ENCODE data around the gene SCAMP2.

SCAMP2 gene

DNA sequence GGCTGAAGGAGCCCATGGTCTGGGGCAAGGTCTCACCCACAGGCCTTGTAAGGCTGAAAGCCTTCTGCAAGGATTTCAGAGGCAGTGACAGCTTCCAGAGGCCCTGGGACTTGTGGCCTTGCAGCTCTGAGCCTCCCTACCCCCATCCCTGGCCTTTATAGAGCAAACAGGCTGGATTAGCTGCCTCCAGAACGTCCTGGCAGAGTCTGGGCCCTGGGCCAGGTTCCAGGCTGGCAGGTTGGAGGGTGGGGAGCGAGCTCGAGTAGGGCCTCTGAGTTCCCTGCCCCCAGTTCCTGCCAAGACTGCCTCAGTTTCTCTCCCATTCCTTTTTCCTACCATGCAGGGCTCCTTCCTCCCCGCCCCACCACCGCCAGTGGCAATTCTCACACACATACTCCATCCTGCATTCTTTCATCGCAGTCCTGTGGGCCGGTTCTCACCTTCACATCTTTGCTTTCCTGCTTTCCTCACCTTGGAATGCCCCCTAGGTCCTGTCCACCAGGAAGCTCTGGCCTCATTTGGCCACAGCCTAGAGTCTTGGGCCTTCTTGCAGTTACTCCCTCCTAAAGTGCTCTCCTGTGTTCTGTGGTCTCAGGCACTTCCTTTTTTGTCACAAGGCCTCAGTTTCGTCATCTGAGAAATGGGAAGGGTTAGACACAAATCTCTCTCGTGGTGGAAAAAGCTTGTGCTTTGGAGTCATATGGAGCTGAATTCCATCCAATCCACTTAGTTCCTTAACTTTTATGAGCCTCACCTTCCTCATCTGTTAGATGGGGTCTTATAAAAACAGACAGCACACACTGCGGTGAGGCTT is 57.8 kb downstream of the SCAMP2 start:
- FAIRE-seq, result no peak

DNA sequence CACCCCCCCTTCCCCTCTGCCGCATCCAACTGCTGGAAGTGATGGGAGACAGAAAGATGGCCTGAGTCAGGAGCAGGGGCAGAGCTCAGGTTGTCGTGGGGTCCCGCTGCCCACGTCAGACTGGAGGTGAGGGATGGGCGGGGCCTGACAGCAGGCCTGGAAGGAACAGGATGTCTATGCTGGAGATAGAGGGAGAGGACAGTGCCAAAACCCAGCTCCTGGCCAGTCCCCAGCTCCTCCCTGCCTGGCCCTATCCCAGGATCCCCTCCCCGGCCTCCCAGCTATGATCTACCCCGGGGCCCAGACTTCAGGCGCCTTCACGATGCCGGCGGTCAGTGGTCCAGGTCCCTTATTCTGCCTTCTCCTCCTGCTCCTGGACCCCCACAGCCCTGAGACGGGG is 60.6 kb downstream of the SCAMP2 start, which contains the start of gene LMAN1L:
Gene LMAN1L (plus strand): TSS at position 303 of the 400 bp plus-strand sequence. CDS start 20 bp downstream, at position 323.
- no peak for FAIRE-seq

DNA sequence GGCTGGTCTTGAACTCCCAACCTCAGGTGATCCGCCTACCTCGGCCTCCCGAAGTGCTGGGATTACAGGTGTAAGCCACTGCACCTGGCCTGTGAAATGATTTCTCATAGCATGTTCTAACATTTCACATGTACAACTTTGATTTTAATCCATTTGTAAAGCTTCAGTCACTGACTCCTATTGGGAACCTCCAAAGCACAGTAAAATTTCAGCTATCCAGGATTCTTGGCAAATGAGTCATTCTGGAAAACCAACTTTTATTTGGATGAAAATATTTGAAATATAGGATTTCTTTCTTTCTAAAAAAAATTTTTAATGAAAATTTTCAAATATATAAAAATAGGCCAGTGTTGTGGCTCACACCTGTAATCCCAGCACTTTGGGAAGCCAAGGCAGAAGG is 63.2 kb downstream of the SCAMP2 start:
- no peak for FAIRE-seq

DNA sequence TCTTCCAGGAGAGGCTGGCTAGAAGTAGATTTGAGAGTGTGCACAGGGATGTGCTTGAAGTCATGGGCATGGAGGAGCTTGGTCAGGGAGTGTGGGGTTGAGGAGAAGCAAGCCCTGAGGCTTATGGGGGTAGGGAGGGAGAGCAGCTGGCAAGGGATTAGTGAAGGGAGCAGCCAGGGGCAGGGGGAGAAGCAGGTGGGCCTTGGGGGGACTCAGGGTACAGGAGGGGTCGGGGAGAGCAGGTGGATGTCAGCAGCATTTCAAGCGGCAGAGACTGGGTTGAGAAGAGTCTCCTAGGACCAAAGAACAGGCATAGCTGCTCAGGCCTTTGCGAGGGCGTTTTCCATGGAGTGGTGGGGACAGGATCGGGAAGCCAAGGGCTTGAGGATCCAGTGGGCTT is 63.9 kb downstream of the SCAMP2 start:
- no peak for FAIRE-seq

DNA sequence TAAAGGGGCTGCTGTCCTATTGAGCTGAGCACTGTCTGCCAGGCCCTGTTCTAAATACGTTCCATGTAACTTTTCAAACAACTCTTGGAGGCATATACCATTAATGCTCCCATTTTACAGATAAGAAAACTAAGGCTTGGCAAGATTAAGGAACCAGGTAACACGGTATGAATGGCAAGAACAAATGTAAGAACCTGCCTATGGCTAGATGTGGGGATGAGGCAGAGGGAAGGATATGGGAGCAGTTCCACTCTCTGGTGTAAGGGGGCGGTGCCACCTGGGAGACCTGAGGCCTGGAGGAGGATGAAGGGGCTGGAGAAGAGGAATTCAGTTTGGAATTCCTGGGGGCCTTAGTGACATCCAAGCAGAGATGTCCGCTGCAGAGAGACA is 64.3 kb downstream of the SCAMP2 start:
- FAIRE-seq, result no peak

DNA sequence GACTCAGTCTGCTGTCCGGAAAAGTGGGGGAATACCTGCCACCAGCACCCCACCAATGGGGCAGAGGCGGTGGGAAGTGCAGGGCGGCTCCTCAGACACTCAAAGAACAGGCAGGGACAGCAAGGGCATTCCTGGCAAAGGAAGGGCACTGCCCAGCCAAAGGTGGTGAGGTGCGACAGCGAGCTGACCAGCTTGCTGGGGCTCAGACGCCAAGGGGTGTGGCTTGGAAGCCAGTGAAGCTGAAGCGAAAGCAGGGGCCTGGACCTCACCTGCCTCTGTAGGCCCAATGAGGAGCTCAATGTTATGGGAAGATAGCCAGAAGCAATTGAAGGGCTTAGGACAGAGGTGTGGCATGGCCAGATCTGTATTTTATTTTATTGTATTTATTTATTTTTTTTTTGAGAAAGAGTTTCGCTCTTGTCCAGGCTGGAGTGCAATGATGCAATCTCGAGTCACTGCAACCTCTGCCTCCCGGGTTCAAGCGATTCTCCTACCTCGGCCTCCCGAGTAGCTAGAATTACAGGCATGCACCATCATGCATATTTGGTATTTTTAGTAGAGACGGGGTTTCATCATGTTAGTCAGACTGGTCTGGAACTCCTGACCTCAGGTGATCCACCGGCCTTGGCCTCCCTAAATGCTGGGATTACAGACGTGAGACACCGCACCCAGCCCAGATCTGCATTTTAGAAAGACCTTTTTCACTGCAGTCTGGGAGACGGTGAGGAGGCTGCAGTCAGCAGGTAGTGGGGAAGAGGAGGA is 64.9 kb downstream of the SCAMP2 start:
- no peak for FAIRE-seq

DNA sequence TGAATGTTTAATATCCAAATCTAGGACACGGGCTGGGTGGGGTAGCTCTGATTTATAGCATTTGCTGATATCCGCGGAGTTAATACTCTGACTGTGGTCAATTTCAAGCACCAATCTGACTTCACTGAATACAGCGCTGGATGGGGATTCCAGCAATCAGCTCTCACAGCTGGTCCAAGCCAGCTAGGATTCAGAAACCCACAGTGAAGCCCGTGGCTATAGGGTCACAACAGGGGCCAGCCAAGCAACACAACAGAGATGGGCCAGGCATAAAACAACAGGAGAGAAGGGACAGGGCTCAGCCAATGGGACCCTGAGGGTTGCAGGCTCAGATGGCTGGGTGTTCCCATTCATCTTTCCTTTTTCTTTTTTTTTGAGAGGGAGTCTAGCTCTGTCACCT is 65.9 kb downstream of the SCAMP2 start:
- FAIRE-seq, result no peak

DNA sequence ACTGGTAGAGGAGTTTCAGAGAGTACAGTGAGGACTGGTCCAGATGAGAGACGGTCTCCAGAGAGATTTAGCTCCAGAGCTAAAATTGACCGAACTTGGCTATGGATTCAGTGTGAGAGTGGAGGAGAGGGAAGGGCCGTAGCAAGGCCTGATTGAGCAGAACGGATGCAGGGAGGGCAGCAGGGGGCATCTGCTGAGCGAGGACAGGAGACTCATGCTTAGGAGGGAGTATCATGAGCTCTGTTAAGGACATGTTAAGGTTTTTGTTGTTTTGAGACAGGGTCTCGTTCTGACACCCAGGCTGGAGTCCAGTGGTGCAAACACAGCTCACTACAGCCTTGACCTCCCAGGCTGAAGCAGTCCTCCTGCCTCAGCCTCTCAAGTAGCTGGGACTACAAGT is 68.2 kb downstream of the SCAMP2 start:
- FAIRE-seq, result no peak

DNA sequence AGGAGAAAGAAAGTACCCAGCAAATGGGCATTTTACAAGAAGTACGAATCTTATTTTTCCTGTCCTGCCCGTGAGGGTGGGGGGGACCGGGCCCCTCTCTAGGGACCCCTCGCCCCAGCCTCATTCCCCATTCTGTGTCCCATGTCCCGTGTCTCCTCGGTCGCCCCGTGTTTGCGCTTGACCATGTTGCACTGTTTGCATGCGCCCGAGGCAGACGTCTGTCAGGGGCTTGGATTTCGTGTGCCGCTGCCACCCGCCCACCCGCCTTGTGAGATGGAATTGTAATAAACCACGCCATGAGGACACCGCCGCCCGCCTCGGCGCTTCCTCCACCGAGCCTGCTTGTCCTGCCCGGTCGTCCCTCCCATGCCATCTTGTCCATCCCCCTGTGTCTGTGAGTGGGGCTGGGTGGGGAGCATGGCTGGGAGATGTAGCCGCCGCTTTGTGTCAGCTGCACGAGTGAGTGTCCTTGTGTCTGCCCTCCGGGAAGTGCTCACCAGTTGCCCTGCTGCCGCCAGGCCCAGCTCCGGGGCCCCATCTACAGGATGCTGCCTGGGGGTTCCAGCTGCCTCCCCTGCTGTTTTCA is 70.2 kb downstream of the SCAMP2 start:
- FAIRE-seq, result no peak

DNA sequence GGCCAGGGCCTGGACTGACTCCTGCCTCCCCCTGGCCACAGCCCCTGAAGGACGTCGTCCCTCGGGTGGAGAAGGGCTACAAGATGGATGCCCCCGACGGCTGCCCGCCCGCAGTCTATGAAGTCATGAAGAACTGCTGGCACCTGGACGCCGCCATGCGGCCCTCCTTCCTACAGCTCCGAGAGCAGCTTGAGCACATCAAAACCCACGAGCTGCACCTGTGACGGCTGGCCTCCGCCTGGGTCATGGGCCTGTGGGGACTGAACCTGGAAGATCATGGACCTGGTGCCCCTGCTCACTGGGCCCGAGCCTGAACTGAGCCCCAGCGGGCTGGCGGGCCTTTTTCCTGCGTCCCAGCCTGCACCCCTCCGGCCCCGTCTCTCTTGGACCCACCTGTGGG is 70.9 kb downstream of the SCAMP2 start:
- no peak for FAIRE-seq

DNA sequence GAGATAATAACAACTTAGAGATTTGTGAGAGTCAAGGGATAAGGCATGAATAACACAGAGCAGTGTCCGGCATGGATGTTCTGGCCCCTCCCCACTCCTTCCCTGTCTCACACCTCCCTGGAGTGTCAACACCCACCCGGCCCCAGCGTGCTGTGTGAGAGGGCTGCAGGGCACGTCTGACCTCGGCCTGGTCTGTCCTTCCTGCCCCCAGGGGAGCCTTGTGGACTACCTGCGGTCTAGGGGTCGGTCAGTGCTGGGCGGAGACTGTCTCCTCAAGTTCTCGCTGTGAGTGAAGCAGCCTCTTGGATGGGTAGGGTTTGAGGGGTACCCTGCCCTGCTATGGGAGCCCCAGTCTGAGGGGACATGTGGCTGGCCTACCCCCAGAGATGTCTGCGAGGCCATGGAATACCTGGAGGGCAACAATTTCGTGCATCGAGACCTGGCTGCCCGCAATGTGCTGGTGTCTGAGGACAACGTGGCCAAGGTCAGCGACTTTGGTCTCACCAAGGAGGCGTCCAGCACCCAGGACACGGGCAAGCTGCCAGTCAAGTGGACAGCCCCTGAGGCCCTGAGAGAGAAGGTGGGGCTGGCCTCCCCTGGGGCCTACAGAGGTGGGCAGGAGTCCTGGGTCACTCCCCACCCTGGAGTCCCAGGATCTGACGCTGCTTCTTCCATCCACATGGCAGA is 71.7 kb downstream of the SCAMP2 start:
- no peak for FAIRE-seq

DNA sequence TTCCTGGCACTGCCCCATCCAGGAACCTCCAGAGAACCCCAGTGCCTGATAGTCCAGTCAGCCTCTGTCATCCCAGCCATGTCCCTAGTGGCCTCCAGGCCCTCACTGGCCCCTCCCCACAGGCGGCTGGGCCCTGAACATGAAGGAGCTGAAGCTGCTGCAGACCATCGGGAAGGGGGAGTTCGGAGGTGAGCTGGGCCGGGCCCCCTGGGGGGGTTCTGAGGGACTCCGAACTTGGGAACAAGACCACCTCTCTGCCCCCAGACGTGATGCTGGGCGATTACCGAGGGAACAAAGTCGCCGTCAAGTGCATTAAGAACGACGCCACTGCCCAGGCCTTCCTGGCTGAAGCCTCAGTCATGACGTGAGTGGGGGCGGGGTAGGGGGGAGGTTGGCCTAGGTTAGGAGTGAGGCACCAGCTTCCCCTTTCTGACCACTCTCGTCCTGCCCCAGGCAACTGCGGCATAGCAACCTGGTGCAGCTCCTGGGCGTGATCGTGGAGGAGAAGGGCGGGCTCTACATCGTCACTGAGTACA is 72.5 kb downstream of the SCAMP2 start:
- FAIRE-seq, result no peak

DNA sequence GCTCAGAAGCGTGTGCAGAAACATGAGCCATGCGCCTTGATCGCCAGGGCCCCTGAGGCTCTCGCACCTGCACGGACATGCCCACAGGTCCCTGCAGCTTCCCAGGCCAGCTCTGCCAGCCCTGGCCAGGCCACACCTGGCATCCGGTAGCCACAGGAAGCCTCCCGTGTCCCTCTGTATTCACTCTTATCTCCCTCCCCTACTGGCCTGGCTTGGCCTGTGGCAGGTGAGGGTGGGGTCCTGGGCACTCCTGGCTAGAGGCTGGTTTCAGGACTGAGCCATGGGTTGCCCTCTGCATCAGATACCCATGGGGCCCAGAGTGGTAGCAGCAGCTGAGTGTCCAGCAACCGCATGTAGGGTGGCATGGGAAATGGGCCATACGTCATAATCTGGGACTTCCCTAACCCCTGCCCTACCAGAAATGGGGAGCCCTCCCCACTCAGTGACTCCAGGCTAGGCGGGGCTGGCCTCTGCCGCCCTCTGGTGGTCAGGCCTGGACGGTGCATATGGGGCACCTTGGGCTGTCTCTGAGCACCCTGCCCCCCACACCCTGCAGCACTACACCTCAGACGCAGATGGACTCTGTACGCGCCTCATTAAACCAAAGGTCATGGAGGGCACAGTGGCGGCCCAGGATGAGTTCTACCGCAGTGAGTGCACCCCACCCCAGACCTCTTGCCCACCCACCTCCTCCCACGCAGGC is 73.2 kb downstream of the SCAMP2 start:
- no peak for FAIRE-seq

DNA sequence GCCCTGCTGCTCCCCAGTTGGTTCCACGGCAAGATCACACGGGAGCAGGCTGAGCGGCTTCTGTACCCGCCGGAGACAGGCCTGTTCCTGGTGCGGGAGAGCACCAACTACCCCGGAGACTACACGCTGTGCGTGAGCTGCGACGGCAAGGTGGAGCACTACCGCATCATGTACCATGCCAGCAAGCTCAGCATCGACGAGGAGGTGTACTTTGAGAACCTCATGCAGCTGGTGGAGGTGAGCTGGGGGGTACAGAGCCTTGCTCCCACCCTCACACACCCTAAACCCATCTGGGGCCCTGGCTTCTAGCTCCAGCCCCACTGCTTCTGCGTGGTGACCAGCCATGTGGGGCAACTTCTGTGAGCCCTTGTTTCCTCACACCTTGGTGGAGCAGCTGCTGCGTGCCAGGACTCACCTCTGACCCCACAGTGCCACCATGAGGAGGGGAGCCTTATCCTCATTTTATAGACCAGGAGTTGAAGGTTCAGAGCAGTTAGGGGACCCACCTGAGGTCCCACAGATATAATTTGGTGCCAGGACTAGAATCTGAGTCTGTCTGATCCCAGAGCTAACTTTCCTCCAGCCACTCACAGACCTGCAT is 73.8 kb downstream of the SCAMP2 start:
- no peak for FAIRE-seq

DNA sequence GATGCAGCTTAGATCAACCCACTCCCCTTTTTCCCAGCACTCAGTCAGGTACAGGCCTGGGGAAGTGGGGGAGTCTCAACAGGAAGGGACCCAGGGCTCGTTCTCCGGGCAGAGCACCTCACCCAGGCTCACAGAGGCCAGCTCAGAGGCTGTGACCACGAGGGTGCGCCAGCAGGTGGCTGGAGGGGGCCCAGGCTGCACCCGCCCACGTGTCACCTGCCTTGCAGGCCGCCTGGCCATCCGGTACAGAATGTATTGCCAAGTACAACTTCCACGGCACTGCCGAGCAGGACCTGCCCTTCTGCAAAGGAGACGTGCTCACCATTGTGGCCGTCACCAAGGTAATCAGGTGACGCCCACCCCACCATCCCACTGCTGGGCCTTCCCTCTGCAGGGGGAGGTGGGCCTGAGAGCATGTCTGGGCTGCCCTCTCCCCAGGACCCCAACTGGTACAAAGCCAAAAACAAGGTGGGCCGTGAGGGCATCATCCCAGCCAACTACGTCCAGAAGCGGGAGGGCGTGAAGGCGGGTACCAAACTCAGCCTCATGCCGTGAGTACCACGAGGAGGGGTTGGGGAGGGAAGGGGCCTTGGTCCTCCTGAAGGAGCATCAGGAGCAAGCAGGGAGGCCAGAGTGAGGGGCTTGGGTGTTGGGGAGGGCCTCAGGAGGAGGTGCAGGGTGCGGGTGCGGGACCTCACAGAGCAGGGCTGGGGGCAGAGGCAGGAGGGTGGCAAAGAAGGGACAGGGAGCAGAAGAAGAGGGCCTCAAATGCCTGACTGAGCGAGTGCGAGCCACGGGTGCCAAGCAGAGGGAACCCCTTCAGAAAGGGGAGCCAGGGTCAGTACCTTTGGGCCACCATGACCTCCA is 74.5 kb downstream of the SCAMP2 start:
- no peak for FAIRE-seq

DNA sequence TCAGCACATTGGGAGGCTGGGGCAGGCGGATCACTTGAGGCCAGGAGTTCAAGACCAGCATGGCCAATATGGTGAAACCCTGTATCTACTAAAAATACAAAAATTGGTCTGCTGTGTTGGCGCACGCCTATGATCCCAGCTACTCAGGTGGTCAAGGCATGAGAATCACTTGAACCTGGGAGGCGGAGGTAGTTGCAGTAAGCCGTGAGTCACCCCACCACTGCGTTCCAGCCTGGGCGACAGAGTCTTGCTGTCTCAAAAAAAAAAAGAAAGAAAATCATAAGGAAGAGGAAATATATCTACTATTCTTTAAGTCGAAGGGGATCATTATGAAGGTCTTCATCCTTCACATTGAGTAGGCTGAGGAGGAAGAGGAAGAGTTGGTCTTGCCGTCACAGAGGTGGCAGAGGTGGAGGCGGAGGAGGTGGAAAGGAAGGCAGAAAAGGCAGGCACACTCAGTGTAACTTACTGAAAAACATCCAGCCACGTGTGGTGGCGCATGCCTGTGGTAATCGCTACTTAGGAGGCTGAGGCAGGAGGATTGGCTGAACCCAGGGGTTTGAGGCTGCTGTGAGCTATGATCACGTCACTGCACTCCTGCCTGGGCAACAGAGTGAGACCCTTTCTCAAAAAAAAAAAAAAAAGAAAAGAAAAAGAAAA is 77.1 kb downstream of the SCAMP2 start:
- FAIRE-seq, result no peak

DNA sequence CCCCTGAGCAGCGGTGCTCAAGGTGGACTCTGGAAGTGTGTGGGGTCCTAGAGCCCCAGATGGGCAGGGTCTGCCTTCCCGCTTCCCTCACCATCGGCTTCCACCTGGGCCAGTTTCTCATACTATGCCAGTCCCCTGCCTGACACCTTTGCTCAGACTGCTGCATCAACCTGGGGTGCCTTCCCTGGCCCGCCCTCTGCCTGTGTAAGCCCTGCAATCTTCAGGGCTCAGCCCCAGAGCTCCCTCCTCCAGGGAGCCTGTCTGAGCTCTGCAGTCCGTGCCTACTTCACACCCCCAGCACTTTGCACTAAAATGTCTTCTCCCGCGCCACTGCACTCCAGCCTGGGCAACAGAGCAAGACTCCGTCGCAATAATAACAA is 78.2 kb downstream of the SCAMP2 start:
- no peak for FAIRE-seq

DNA sequence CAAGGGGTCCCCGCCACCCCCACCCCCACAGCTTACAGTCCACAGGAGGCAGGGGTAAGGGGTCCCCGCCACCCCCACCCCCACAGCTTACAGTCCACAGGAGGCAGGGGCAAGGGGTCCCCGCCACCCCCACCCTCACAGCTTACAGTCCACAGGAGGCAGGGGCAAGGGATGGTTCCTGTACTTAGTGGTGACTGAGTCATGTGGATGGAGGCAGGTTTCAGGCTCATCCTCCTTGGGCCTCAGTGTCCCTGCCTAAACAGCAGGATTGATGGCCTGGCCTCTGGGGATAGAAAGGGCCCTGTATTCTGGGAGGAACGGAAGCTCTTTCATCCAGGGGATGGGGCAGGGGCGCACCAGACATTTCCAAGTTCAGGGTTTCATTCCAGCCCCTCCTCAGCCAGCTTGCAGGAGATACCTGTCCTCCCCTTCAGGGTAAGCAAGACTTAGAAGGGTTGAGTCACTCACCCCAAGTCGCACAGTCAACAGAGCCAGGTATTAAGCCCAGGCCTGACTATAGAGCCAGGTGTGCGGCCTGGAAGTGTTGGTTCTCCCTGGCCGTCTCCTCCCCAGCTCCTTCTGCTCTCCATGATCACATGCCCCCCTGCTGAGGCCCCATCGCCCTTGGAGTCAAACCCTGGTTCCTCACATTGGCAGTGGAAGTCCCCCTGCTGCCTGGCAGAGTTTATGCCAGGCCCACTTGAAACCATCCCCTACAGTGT is 78.8 kb downstream of the SCAMP2 start:
- no peak for FAIRE-seq
